Panc1 (cell line): ENCODE measurements around the gene UBAP2. TPM values are rescaled to one million over a fixed set of nuclear protein-coding genes. Genes with fewer than 3 reads are reported as not detected.

ENCODE experiments used
- total RNA-seq: library from RNA; stranded (reverse); gene quantifications from one replicate; pipeline ENCODE4 v1.2.1, GENCODE V29; 2021; ENCODE audit not compliant: unreplicated experiment

The UBAP2 gene
- total RNA-seq, 1 experiment from 2014 or later = 94.6 TPM

Other genes starting within 250 kb of the UBAP2 start
- 67.2 TPM for gene UBE2R2, start 231.7 kb downstream of the UBAP2 start, total RNA-seq
- 38.3 TPM for gene DCAF12, start 77.8 kb upstream of the UBAP2 start, total RNA-seq
- 55.3 TPM for gene UBAP1, start 130.2 kb upstream of the UBAP2 start, total RNA-seq